ENCODE measurements around the gene CDK14. TPM values are rescaled to one million over a fixed set of nuclear protein-coding genes. Genes with fewer than 3 reads are reported as not detected.

Gene CDK14
- polyA plus RNA-seq, 1 donor from 2014 or later = 25.1 TPM

DNA sequence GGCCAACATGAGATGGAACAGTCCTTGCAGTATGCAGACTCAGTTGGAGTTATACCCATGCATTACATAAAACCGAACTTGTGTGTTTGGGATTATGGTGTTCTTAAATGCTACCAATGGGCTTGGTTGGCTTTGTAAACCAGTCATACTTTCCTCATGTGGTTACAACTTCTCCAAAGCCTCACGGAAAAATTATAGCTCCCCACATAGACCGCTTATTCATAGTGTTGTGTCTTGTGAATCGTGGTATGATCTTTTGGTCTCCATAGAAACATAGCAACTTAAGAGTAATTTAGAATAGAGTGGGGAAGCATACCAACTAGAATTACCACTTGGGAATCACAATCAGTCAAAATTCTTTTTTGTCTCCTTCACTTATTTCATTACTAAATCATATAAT lies 555.8 kb downstream of the CDK14 start:
- no peak overlapping the region for H3K4me3 ChIP-seq (ENCODE audit: low read length)
- no peaks in the 10 kb centered on the region for H3K79me2 ChIP-seq (replicated peaks; ENCODE audit: insufficient read depth, low read length)
- H3K9me3 ChIP-seq (ENCODE audit: low read length) = no peaks in the 10 kb centered on the region
- no peaks in the 10 kb centered on the region for H3K27me3 ChIP-seq (ENCODE audit: insufficient read depth, low read depth, low read length)
- TF ChIP-seq, protein P1, sequence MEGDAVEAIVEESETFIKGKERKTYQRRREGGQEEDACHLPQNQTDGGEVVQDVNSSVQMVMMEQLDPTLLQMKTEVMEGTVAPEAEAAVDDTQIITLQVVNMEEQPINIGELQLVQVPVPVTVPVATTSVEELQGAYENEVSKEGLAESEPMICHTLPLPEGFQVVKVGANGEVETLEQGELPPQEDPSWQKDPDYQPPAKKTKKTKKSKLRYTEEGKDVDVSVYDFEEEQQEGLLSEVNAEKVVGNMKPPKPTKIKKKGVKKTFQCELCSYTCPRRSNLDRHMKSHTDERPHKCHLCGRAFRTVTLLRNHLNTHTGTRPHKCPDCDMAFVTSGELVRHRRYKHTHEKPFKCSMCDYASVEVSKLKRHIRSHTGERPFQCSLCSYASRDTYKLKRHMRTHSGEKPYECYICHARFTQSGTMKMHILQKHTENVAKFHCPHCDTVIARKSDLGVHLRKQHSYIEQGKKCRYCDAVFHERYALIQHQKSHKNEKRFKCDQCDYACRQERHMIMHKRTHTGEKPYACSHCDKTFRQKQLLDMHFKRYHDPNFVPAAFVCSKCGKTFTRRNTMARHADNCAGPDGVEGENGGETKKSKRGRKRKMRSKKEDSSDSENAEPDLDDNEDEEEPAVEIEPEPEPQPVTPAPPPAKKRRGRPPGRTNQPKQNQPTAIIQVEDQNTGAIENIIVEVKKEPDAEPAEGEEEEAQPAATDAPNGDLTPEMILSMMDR (IDR thresholded peaks at IDR 0.05; ENCODE audit: poor library complexity, severe bottlenecking) = no peak
- TF ChIP-seq EZH2 (IDR thresholded peaks at IDR 0.05; ENCODE audit: borderline replicate concordance, insufficient read depth, low read length, poor library complexity, severe bottlenecking) (no peak), TAF1 (IDR thresholded peaks at IDR 0.05; ENCODE audit: low read depth) (no peak), RAD21 (conservative IDR thresholded peaks at IDR 0.05) (no peak), MXI1 (conservative IDR thresholded peaks at IDR 0.05; ENCODE audit: poor library complexity, severe bottlenecking) (no peak), POLR2AphosphoS5 (IDR thresholded peaks at IDR 0.05) (no peak)
- no peak overlapping the region for H3K4me2 ChIP-seq (ENCODE audit: low read length)
- no peak overlapping the region for H3K9ac ChIP-seq (ENCODE audit: low read length)
- no peaks in the 10 kb centered on the region for H3F3A ChIP-seq (ENCODE audit: insufficient read depth, low read length, poor library complexity, severe bottlenecking)
- H3K9me2 ChIP-seq (ENCODE audit: insufficient read depth, low read length) = no peaks in the 10 kb centered on the region
- H3K36me3 ChIP-seq (ENCODE audit: insufficient read depth, low read length) = no peaks in the 10 kb centered on the region
- no peaks in the 10 kb centered on the region for H4K20me1 ChIP-seq (ENCODE audit: insufficient read depth)
- H3K27ac ChIP-seq (ENCODE audit: low read length) = no peak overlapping the region
- H2AFZ ChIP-seq (ENCODE audit: low read depth, low read length) = no peak overlapping the region

DNA sequence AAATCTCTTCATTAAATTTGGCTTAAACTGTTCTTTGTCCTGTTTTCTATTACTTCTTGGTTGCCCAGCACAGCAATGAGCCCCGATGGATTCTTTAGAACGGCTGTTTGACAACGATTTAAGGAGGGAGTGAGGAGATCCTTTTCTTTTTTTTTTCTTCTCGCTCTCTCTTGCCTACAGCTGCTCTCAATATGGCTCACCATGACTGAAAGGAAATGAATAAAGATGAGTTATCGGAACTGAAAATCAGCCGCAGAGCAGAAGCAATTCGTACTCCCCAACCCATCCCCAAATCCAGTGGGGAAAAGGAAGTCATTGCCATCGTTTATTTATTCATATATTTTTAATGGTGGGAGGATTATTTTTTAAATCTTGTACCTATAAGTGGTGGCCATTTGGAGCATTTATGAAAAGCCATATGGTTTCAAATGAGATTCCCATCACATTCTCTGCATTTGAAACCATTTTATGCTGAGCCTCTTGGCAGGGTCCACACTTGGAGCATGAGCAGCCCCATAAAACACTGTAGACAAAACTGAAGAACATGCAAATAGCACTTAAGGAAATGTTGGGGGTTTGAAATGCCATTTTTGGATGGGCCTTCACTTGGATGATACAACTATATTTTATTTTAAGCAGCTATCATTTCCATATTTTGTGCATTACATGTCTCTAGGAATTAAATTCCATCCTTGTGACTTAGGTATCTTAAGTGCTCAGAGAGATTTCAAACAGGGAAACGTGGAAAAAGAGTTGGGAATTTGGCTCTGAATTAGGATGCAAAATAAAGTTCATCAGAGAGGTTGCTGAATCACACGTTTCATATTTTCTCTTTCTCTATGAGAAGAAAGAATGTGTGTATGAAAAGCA lies 560.4 kb downstream of the CDK14 start:
- TF ChIP-seq, protein P1 (IDR thresholded peaks at IDR 0.05; ENCODE audit: poor library complexity, severe bottlenecking) = no peak
- TF ChIP-seq MXI1 (conservative IDR thresholded peaks at IDR 0.05; ENCODE audit: poor library complexity, severe bottlenecking) (no peak), EZH2 (IDR thresholded peaks at IDR 0.05; ENCODE audit: borderline replicate concordance, insufficient read depth, low read length, poor library complexity, severe bottlenecking) (no peak), RAD21 (conservative IDR thresholded peaks at IDR 0.05) (no peak), POLR2AphosphoS5 (IDR thresholded peaks at IDR 0.05) (no peak), EP300 (conservative IDR thresholded peaks at IDR 0.05; ENCODE audit: poor library complexity, severe bottlenecking) (no peak)
- H3K9me3 ChIP-seq (ENCODE audit: low read length) = no peaks in the 10 kb centered on the region
- H3K36me3 ChIP-seq (ENCODE audit: insufficient read depth, low read length) = no peaks in the 10 kb centered on the region
- no peaks in the 10 kb centered on the region for H3F3A ChIP-seq (ENCODE audit: insufficient read depth, low read length, poor library complexity, severe bottlenecking)
- no peak overlapping the region for H3K9ac ChIP-seq (ENCODE audit: low read length)
- H3K79me2 ChIP-seq (replicated peaks; ENCODE audit: insufficient read depth, low read length) = no peaks in the 10 kb centered on the region
- no peak overlapping the region for H3K27ac ChIP-seq (ENCODE audit: low read length)
- H2AFZ ChIP-seq (ENCODE audit: low read depth, low read length) = no peak overlapping the region
- no peak overlapping the region for H3K4me2 ChIP-seq (ENCODE audit: low read length)
- no peaks in the 10 kb centered on the region for H4K20me1 ChIP-seq (ENCODE audit: insufficient read depth)
- H3K9me2 ChIP-seq (ENCODE audit: insufficient read depth, low read length) = no peaks in the 10 kb centered on the region
- H3K27me3 ChIP-seq (ENCODE audit: insufficient read depth, low read depth, low read length) = no peaks in the 10 kb centered on the region
- no peak overlapping the region for H3K4me3 ChIP-seq (ENCODE audit: low read length)
